ENCODE data around the gene MAGEA9B. TPM values are rescaled to one million over a fixed set of nuclear protein-coding genes. Genes with fewer than 3 reads are reported as not detected.
"Not testable (repeated sequence)": the region's sequence is repeated elsewhere in the genome, so short reads cannot be mapped to it uniquely, and the experiment has no call there.

Gene MAGEA9B
- total RNA-seq, 1 experiment from 2014 or later = not detected

DNA sequence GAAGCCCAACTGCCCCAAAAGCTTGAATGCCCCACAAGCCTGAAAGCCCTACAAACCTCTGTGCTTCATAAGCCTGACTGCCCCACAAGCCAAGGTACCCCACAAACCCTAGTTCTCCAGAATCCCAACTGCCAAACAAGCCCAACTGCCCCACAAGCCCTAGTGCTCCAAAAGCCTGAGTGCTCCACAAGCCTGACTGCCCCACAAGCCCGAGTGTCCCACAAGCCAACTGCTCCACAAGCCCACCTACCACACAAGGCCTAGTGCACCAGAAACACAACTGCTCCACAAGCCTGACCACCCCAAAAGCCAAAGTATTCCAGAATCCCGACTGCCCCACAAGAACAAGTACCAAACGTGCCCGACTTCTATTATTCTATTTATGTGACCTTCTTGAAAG lies 23.9 kb downstream of the MAGEA9B start:
- H3K36me3 Mint-ChIP-seq (ENCODE audit: insufficient read depth, unreplicated experiment) = no peaks in the 10 kb centered on the region
- H3K9me3 Mint-ChIP-seq (ENCODE audit: low read depth, unreplicated experiment) = no peaks in the 10 kb centered on the region
- no TSS peak for BruUV-seq (replicated peaks)
- DNase-seq = no peak
- no peaks in the 10 kb centered on the region for H3K4me1 Mint-ChIP-seq (ENCODE audit: low read depth, unreplicated experiment)
- CTCF ChIA-PET = no interaction called here
- H3K4me3 Mint-ChIP-seq (ENCODE audit: low read depth, unreplicated experiment) = no peak overlapping the region
- H3K27me3 Mint-ChIP-seq (ENCODE audit: unreplicated experiment) = no peaks in the 10 kb centered on the region
- TF ChIP-seq, protein P1, sequence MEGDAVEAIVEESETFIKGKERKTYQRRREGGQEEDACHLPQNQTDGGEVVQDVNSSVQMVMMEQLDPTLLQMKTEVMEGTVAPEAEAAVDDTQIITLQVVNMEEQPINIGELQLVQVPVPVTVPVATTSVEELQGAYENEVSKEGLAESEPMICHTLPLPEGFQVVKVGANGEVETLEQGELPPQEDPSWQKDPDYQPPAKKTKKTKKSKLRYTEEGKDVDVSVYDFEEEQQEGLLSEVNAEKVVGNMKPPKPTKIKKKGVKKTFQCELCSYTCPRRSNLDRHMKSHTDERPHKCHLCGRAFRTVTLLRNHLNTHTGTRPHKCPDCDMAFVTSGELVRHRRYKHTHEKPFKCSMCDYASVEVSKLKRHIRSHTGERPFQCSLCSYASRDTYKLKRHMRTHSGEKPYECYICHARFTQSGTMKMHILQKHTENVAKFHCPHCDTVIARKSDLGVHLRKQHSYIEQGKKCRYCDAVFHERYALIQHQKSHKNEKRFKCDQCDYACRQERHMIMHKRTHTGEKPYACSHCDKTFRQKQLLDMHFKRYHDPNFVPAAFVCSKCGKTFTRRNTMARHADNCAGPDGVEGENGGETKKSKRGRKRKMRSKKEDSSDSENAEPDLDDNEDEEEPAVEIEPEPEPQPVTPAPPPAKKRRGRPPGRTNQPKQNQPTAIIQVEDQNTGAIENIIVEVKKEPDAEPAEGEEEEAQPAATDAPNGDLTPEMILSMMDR (IDR thresholded peaks at IDR 0.05; ENCODE audit: unreplicated experiment) = no peak
- H3K27ac Mint-ChIP-seq (ENCODE audit: unreplicated experiment) = no peak overlapping the region
- intact Hi-C loops (cut with micrococcal nuclease; ENCODE audit: unreplicated experiment) = no loop called here

DNA sequence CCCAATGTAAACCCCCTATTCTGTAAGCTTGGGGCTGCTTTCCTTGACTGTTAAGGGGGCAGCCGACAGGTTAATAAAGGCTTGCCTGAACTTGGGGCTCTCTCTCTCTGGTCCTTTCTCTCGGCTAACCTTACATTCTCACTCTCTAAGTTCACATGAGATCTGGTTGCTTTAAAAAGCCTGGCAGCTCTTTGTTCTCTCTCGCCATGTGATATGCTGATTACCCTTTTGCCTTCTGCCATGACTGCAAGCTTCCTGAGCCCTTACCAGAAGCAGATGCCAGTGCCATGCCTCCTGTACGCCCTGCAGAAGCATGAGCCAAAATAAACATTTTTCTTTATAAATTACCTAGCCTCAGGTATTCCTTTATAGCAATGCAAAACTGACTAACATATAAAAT lies 32.0 kb downstream of the MAGEA9B start:
- H3K9me3 Mint-ChIP-seq (ENCODE audit: low read depth, unreplicated experiment); CTCF ChIA-PET: not testable (repeated sequence)

DNA sequence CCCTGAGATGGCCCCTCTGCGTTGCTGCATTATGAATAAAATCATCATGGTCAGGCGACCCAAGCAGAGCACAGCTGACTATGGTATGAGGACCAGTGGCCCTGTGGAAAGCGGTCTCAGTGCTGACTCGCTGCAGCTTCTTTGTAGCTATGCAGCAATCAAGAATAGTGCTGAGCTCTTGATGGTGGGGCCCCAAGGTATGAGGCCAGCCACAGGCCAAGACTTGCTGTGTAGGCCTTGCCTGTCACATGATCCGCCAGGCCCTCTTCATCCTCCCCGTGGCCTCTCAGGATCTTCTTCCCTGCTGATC lies 35.4 kb downstream of the MAGEA9B start:
- BruUV-seq (replicated peaks); H3K36me3 Mint-ChIP-seq (ENCODE audit: insufficient read depth, unreplicated experiment); H3K4me1 Mint-ChIP-seq (ENCODE audit: low read depth, unreplicated experiment); H3K9me3 Mint-ChIP-seq (ENCODE audit: low read depth, unreplicated experiment); H3K27me3 Mint-ChIP-seq (ENCODE audit: unreplicated experiment); H3K4me3 Mint-ChIP-seq (ENCODE audit: low read depth, unreplicated experiment); DNase-seq; intact Hi-C loops (cut with micrococcal nuclease; ENCODE audit: unreplicated experiment); CTCF ChIA-PET; H3K27ac Mint-ChIP-seq (ENCODE audit: unreplicated experiment): not testable (repeated sequence)

More for the DNA sequence above, 32.0 kb downstream of the MAGEA9B start:
- H3K4me1 Mint-ChIP-seq (ENCODE audit: low read depth, unreplicated experiment); DNase-seq; intact Hi-C loops (cut with micrococcal nuclease; ENCODE audit: unreplicated experiment); H3K36me3 Mint-ChIP-seq (ENCODE audit: insufficient read depth, unreplicated experiment); BruUV-seq (replicated peaks); H3K27me3 Mint-ChIP-seq (ENCODE audit: unreplicated experiment); H3K4me3 Mint-ChIP-seq (ENCODE audit: low read depth, unreplicated experiment); H3K27ac Mint-ChIP-seq (ENCODE audit: unreplicated experiment): not testable (repeated sequence)

DNA sequence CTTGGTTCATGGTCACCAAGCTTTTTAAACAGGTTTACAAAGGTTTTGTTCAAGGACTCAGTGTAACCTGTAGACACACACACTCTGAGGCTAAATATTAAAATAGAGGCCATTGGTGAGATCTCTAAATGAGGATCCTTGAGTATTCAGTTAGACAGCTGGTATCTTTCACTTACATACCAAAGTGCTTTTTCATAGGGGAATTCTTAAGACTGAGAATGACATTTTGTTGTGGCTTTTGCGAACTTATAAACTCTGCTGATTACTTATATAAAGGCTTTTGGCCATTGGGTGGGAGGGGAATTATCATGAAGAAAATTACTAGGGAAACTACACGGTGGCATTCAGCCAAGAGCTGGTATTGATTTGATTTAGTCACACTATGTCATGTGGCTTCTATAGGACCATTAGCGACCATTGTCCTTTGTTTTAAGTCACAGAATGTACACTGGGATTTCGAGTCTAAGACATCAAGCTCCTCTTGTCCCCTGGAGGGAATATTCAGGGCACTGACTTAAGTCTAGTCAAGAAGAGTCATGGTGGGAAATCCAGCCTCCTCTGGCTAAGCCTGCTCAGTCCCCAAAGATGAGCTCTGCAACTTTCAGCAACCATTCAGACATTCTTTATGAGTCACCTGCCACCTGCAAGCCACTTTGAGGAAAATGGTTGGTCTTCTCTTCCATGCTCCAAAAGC lies 35.9 kb downstream of the MAGEA9B start:
- H3K36me3 Mint-ChIP-seq (ENCODE audit: insufficient read depth, unreplicated experiment); CTCF ChIA-PET; intact Hi-C loops (cut with micrococcal nuclease; ENCODE audit: unreplicated experiment); H3K4me1 Mint-ChIP-seq (ENCODE audit: low read depth, unreplicated experiment); H3K27me3 Mint-ChIP-seq (ENCODE audit: unreplicated experiment); H3K27ac Mint-ChIP-seq (ENCODE audit: unreplicated experiment); H3K4me3 Mint-ChIP-seq (ENCODE audit: low read depth, unreplicated experiment); BruUV-seq (replicated peaks); H3K9me3 Mint-ChIP-seq (ENCODE audit: low read depth, unreplicated experiment); DNase-seq: not testable (repeated sequence)

DNA sequence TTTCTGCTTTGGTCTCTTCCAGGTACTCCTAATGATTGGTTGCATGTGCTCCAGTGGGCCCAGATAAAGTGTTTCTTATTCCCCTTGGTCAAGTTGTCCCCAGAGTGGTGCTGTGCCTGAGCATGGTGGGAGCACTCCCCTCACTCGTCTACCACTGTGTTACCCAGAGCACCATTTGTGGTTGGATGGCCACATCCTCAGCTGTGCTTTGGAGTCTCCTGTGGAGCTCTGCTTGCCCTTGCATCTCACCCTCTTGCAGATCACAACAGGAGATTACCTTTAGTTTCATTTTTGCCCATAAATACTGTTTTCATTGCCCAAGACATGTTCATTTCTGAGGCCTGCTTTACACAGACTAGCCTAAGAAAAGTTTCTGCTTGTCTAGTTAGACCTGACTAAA lies 36.8 kb downstream of the MAGEA9B start:
- DNase-seq; intact Hi-C loops (cut with micrococcal nuclease; ENCODE audit: unreplicated experiment); H3K27me3 Mint-ChIP-seq (ENCODE audit: unreplicated experiment); H3K4me1 Mint-ChIP-seq (ENCODE audit: low read depth, unreplicated experiment); H3K36me3 Mint-ChIP-seq (ENCODE audit: insufficient read depth, unreplicated experiment); H3K9me3 Mint-ChIP-seq (ENCODE audit: low read depth, unreplicated experiment); H3K27ac Mint-ChIP-seq (ENCODE audit: unreplicated experiment); CTCF ChIA-PET; H3K4me3 Mint-ChIP-seq (ENCODE audit: low read depth, unreplicated experiment); BruUV-seq (replicated peaks): not testable (repeated sequence)

DNA sequence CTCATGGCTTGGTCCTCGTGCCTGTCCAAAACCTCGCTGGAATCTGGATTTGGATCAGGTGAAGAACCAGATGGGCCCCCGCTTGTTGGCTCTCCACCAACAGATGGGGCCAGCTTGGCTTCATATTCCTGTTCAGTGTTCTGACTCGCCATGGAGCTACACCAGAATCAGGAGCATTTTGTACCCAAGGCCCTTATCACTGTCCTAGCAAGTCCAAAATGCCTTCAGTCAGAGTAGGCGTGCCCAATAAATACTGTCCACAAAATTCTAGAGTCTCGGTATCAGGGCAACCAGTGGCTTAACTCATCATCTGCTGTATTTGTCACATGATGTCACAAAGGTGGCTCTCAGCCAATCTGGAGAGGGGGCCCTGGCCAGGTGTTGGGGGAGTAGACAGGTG lies 37.6 kb downstream of the MAGEA9B start, which contains the start of gene HSFX3:
Gene HSFX3, minus strand, starts transcription at position 224 of the 400 bp plus-strand sequence. Its CDS starts 72 bp downstream, at position 152.
- H3K4me1 Mint-ChIP-seq (ENCODE audit: low read depth, unreplicated experiment); H3K9me3 Mint-ChIP-seq (ENCODE audit: low read depth, unreplicated experiment); CTCF ChIA-PET; H3K4me3 Mint-ChIP-seq (ENCODE audit: low read depth, unreplicated experiment); BruUV-seq (replicated peaks); intact Hi-C loops (cut with micrococcal nuclease; ENCODE audit: unreplicated experiment); DNase-seq; H3K36me3 Mint-ChIP-seq (ENCODE audit: insufficient read depth, unreplicated experiment); H3K27me3 Mint-ChIP-seq (ENCODE audit: unreplicated experiment); H3K27ac Mint-ChIP-seq (ENCODE audit: unreplicated experiment): not testable (repeated sequence)

DNA sequence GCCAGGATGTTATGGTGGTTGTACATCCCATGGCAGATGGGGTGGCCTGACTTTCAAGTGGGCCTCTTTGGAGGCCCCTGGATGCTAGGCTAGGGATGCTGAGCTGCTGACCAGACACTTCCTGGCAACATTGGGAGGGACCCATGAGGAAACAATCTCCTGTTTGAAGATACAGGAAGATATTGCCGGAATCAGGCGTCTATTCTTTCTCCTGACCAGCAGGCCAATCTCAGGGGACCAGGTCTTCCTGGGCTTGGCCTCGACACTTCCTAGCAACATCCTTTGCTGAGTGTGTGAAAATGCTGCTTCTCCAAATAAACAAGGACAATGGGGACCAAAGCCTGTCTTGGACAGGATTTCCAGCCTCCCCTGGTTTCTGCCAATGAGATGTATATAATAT lies 39.5 kb downstream of the MAGEA9B start:
- H3K9me3 Mint-ChIP-seq (ENCODE audit: low read depth, unreplicated experiment); DNase-seq; H3K36me3 Mint-ChIP-seq (ENCODE audit: insufficient read depth, unreplicated experiment); H3K4me1 Mint-ChIP-seq (ENCODE audit: low read depth, unreplicated experiment); BruUV-seq (replicated peaks); H3K4me3 Mint-ChIP-seq (ENCODE audit: low read depth, unreplicated experiment); H3K27me3 Mint-ChIP-seq (ENCODE audit: unreplicated experiment); H3K27ac Mint-ChIP-seq (ENCODE audit: unreplicated experiment); intact Hi-C loops (cut with micrococcal nuclease; ENCODE audit: unreplicated experiment); CTCF ChIA-PET: not testable (repeated sequence)

DNA sequence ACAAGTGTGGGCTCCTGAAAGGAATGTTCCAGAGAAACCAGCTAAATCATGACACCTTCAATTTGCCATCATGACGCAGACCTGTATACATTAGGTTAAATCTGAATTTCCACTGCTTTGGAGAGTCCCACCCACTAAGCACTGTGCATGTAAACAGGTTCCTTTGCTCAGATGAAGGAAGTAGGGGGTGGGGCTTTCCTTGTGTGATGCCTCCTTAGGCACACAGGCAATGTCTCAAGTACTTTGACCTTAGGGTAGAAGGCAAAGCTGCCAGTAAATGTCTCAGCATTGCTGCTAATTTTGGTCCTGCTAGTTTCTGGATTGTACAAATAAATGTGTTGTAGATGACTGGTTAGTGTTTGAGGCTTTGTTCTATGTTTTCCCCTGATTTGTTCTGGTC lies 40.3 kb downstream of the MAGEA9B start:
- H3K4me3 Mint-ChIP-seq (ENCODE audit: low read depth, unreplicated experiment); H3K27ac Mint-ChIP-seq (ENCODE audit: unreplicated experiment); H3K9me3 Mint-ChIP-seq (ENCODE audit: low read depth, unreplicated experiment); DNase-seq; intact Hi-C loops (cut with micrococcal nuclease; ENCODE audit: unreplicated experiment); CTCF ChIA-PET; BruUV-seq (replicated peaks); H3K4me1 Mint-ChIP-seq (ENCODE audit: low read depth, unreplicated experiment); H3K36me3 Mint-ChIP-seq (ENCODE audit: insufficient read depth, unreplicated experiment); H3K27me3 Mint-ChIP-seq (ENCODE audit: unreplicated experiment): not testable (repeated sequence)

DNA sequence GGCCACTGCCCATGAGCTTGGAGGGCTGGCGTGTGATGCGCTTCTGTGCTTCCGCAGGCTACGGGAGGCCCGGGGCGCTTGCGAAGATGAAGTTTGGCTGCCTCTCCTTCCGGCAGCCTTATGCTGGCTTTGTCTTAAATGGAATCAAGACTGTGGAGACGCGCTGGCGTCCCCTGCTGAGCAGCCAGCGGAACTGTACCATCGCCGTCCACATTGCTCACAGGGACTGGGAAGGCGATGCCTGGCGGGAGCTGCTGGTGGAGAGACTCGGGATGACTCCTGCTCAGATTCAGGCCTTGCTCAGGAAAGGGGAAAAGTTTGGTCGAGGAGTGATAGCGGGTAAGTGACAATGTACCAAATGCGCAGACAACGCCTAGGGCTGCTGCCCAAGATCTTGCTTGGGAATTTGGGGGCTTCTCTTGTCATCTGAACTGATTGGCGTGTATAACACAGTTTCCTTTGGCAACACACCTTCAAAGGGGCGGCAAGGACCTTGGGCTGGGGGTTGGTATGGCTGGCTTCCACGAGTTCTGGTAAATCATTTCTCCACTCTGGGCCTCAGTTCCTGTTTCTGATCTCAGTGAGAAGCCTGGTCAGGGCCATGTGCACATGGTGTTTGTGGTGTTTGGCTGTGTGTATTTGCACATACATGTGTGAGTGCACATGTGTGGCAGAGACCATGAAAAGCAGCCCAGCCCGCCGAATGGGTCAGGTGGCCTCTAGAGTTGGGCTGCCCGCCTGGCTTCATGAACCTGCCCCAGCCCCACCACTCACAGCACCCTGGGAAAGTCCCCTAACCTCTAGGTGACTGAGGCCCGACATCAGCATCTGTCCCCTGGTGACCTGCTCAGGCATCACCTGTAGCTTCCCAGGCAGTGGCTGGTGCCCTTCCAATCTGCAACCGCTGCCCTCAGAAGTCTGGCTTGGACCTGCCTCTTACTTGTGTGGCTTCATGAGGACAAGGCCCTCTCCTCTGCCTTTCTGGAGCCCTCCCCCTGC lies 41.4 kb downstream of the MAGEA9B start:
- H3K4me1 Mint-ChIP-seq (ENCODE audit: low read depth, unreplicated experiment); H3K9me3 Mint-ChIP-seq (ENCODE audit: low read depth, unreplicated experiment); H3K27ac Mint-ChIP-seq (ENCODE audit: unreplicated experiment); BruUV-seq (replicated peaks); CTCF ChIA-PET; H3K4me3 Mint-ChIP-seq (ENCODE audit: low read depth, unreplicated experiment); H3K27me3 Mint-ChIP-seq (ENCODE audit: unreplicated experiment); intact Hi-C loops (cut with micrococcal nuclease; ENCODE audit: unreplicated experiment): not testable (repeated sequence)
- peak; percentile 7 for DNase-seq
- H3K36me3 Mint-ChIP-seq (ENCODE audit: insufficient read depth, unreplicated experiment) = peaks cover 15% of the 10 kb centered on the region

Measured in Calu3 (cell line).